Non-pigmented ciliary epithelial cell (primary cell): ENCODE results near the gene CORO6.

Source experiments
- DNase-seq: peaks from one replicate; pipeline ENCODE4 v3.0.0-alpha.2; 2010; ENCODE audit warnings: low read depth

The CORO6 gene

GRCh38 chr17:29630630-29631193 lies 8.0 kb upstream of the CORO6 start:
- no peak for DNase-seq

GRCh38 chr17:29629839-29630238 lies 7.1 kb upstream of the CORO6 start:
- DNase-seq, result no peak

GRCh38 chr17:29628644-29629043 lies 5.9 kb upstream of the CORO6 start:
- DNase-seq, result no peak

- no peak for DNase-seq
These were observed 5.2 kb upstream of the CORO6 start for GRCh38 chr17:29627951-29628350.

GRCh38 chr17:29625037-29625750 lies 2.5 kb upstream of the CORO6 start:
- no peak for DNase-seq

GRCh38 chr17:29624586-29624985 lies 1.9 kb upstream of the CORO6 start:
- no peak for DNase-seq

- no peak for DNase-seq
These were observed 553 bp upstream of the CORO6 start for GRCh38 chr17:29623283-29623647.

- DNase-seq, result no peak
These were observed 939 bp downstream of the CORO6 start for GRCh38 chr17:29621751-29622194.

GRCh38 chr17:29620779-29621500 lies 1.8 kb downstream of the CORO6 start:
- DNase-seq, result no peak

GRCh38 chr17:29620271-29620670 lies 2.4 kb downstream of the CORO6 start:
- DNase-seq, result no peak

GRCh38 chr17:29619251-29619650 lies 3.5 kb downstream of the CORO6 start:
- no peak for DNase-seq

GRCh38 chr17:29618272-29619065 lies 4.2 kb downstream of the CORO6 start:
- no peak for DNase-seq

GRCh38 chr17:29617481-29618271 lies 5.0 kb downstream of the CORO6 start:
- no peak for DNase-seq

- no peak for DNase-seq
These were observed 5.6 kb downstream of the CORO6 start for GRCh38 chr17:29617125-29617480.

GRCh38 chr17:29616300-29617048 lies 6.2 kb downstream of the CORO6 start:
- DNase-seq, result no peak

- DNase-seq, result no peak
These were observed 7.0 kb downstream of the CORO6 start for GRCh38 chr17:29615492-29616299.

- no peak for DNase-seq
These were observed 7.7 kb downstream of the CORO6 start for GRCh38 chr17:29615048-29615385.

GRCh38 chr17:29614349-29615047 lies 8.2 kb downstream of the CORO6 start:
- no peak for DNase-seq

GRCh38 chr17:29613856-29614255 lies 8.9 kb downstream of the CORO6 start:
- no peak for DNase-seq

GRCh38 chr17:29613352-29613837 lies 9.3 kb downstream of the CORO6 start:
- no peak for DNase-seq
